ENCODE results near the gene ANKH.

GRCh38 chr5:14821100-14821845 is 50.3 kb downstream of the ANKH start:
- TF ChIP-seq, protein P1, sequence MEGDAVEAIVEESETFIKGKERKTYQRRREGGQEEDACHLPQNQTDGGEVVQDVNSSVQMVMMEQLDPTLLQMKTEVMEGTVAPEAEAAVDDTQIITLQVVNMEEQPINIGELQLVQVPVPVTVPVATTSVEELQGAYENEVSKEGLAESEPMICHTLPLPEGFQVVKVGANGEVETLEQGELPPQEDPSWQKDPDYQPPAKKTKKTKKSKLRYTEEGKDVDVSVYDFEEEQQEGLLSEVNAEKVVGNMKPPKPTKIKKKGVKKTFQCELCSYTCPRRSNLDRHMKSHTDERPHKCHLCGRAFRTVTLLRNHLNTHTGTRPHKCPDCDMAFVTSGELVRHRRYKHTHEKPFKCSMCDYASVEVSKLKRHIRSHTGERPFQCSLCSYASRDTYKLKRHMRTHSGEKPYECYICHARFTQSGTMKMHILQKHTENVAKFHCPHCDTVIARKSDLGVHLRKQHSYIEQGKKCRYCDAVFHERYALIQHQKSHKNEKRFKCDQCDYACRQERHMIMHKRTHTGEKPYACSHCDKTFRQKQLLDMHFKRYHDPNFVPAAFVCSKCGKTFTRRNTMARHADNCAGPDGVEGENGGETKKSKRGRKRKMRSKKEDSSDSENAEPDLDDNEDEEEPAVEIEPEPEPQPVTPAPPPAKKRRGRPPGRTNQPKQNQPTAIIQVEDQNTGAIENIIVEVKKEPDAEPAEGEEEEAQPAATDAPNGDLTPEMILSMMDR (IDR thresholded peaks at IDR 0.05 in 2 of 3, conservative IDR thresholded peaks at IDR 0.05 in 1 of 3; ENCODE audit: control insufficient read depth in 2 of 3, extremely low read depth in 1 of 3, insufficient read depth in 1 of 3, low read depth in 3 of 3, low read length in 3 of 3), result no peak
- TF ChIP-seq EP300 (IDR thresholded peaks at IDR 0.05; ENCODE audit: borderline replicate concordance in 1 of 2, control insufficient read depth in 1 of 2, low read depth in 2 of 2, low read length in 2 of 2), result no peak
- TF ChIP-seq ETV6 (conservative IDR thresholded peaks at IDR 0.05 in 1 of 2, IDR thresholded peaks at IDR 0.05 in 1 of 2; ENCODE audit: borderline replicate concordance in 1 of 2, low read depth in 1 of 2), result no peak
- no peak for TF ChIP-seq SP1 (IDR thresholded peaks at IDR 0.05; ENCODE audit: low read depth, low read length)
- no peak for TF ChIP-seq POU2F2 (IDR thresholded peaks at IDR 0.05; ENCODE audit: borderline replicate concordance, low read depth, low read length)

Measured in GM12878 (cell line).